Measurements from ENCODE around the gene TPRX1.

DNA sequence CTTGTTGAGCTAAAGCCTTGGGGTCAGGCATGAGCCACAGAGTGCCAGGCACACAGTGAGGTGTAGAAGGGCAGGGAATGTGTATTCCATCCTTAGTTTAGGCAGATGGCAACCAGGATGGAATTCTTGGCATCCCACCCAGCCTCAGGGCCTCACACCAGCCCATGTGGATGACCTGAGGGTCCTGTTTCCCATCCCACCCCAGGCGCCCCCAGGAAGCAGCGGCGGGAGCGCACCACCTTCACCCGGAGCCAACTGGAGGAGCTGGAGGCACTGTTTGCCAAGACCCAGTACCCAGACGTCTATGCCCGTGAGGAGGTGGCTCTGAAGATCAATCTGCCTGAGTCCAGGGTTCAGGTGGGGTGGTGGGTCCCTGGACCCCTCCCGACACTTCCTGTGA lies 31.7 kb upstream of the TPRX1 start:
- no peak for TF ChIP-seq POLR2AphosphoS5 (IDR thresholded peaks at IDR 0.05; ENCODE audit: borderline replicate concordance, low read depth, low read length)
- TF ChIP-seq EZH2 (IDR thresholded peaks at IDR 0.05): no peak
- TF ChIP-seq FOXP2 (optimal IDR thresholded peaks at IDR 0.05; ENCODE audit: control extremely low read depth, extremely low read length, insufficient read depth): no peak

Measured in SK-N-MC (cell line).